IMR-90 (cell line): ENCODE measurements around the gene PITPNM3. TPM values are rescaled to one million over a fixed set of nuclear protein-coding genes. Genes with fewer than 3 reads are reported as not detected.

ENCODE experiments used
- ATAC-seq: fragments of 200-7000 bp; cut with Tn5 transposase; 2 replicates; pipeline ENCODE4 v1.9.1; 2020; ENCODE audit warnings: low read depth, mild to moderate bottlenecking, moderate library complexity
- BruUV-seq: library from RNA; stranded (reverse); fragments of 400-500 nt; replicated peaks from 2 replicates; lab custom pipeline; 2021; lab: Mats Ljungman, UMichigan
- CTCF ChIA-PET: fragments of 300-600 bp; formaldehyde crosslinking; extraction: SDS; loops from one replicate; lab custom pipeline; 2021; ENCODE audit warnings: antibody characterized with exemption; lab: Yijun Ruan, JAX
- POLR2A ChIA-PET: fragments of 300-600 bp; sonication (Branson Sonifier 250); formaldehyde crosslinking; loops from one replicate; lab custom pipeline; 2022; ENCODE audit warnings: antibody characterized with exemption; ENCODE audit not compliant: unreplicated experiment; lab: Charles Lee
- DNase-seq: peaks from one replicate; pipeline ENCODE4 v3.0.0; 2013
- H2AFZ ChIP-seq: replicated peaks from 2 replicates; pipeline ENCODE3; 2013; ENCODE audit warnings: low read length, mild to moderate bottlenecking; ENCODE audit not compliant: poor library complexity
- H2AK5ac ChIP-seq: 2 replicates; pipeline ENCODE4 v1.6.1; 2013; ENCODE audit warnings: low read depth, low read length, inconsistent platforms
- H2AK9ac ChIP-seq: replicated peaks from 2 replicates; pipeline ENCODE3; 2013; ENCODE audit warnings: mild to moderate bottlenecking, low read depth, low read length, moderate library complexity; ENCODE audit not compliant: poor library complexity
- H2BK120ac ChIP-seq: 2 replicates; pipeline ENCODE4 v1.6.1; 2013; ENCODE audit warnings: low read depth, low read length, inconsistent platforms
- H2BK15ac ChIP-seq: 3 replicates; pipeline ENCODE4 v1.6.1; 2013; ENCODE audit warnings: low read depth, low read length, inconsistent platforms
- H2BK20ac ChIP-seq: 2 replicates; pipeline ENCODE4 v1.6.1; 2013; ENCODE audit warnings: low read depth, mild to moderate bottlenecking, inconsistent platforms, low read length, moderate library complexity
- H2BK5ac ChIP-seq: 2 replicates; pipeline ENCODE4 v1.6.1; 2013; ENCODE audit warnings: mild to moderate bottlenecking, low read depth, low read length, inconsistent platforms; ENCODE audit not compliant: poor library complexity, severe bottlenecking
- H3K14ac ChIP-seq: replicated peaks from 2 replicates; pipeline ENCODE4 v1.6.1; 2013; ENCODE audit warnings: low read depth, low read length, inconsistent platforms
- H3K18ac ChIP-seq: 2 replicates; pipeline ENCODE4 v1.6.1; 2013; ENCODE audit warnings: low read depth, low read length, control low read depth
- H3K23ac ChIP-seq: 2 replicates; pipeline ENCODE4 v1.6.1; 2013; ENCODE audit warnings: low read depth, low read length, inconsistent platforms
- H3K27ac ChIP-seq: 2 replicates; pipeline ENCODE4 v1.5.1; 2013; ENCODE audit warnings: mild to moderate bottlenecking, control low read depth, low read length; ENCODE audit not compliant: insufficient read depth
- H3K27me3 ChIP-seq: 2 replicates; pipeline ENCODE4 v1.6.1; 2013; ENCODE audit warnings: low read length; ENCODE audit not compliant: control insufficient read depth, insufficient read depth
- H3K36me3 ChIP-seq: 2 replicates; pipeline ENCODE4 v1.6.1; 2013; ENCODE audit warnings: low read length, mixed read lengths; ENCODE audit not compliant: control insufficient read depth, insufficient read depth
- H3K4ac ChIP-seq: 2 replicates; pipeline ENCODE4 v1.6.1; 2013; ENCODE audit warnings: low read depth, low read length, inconsistent platforms
- H3K4me1 ChIP-seq: 2 replicates; pipeline ENCODE4 v1.6.1; 2013; ENCODE audit warnings: low read length, mixed read lengths; ENCODE audit not compliant: control insufficient read depth, insufficient read depth
- H3K4me2 ChIP-seq: 2 replicates; pipeline ENCODE4 v1.6.1; 2013; ENCODE audit warnings: low read depth, mild to moderate bottlenecking, control low read depth, low read length, moderate library complexity
- H3K4me3 ChIP-seq: 2 replicates; pipeline ENCODE4 v1.5.1; 2013; ENCODE audit warnings: low read depth, mild to moderate bottlenecking, control low read depth, low read length, moderate library complexity; ENCODE audit not compliant: insufficient read depth
- H3K56ac ChIP-seq: 2 replicates; pipeline ENCODE4 v1.6.1; 2013; ENCODE audit warnings: low read length, inconsistent platforms; ENCODE audit not compliant: insufficient read depth; ENCODE audit errors: extremely low read depth
- H3K79me1 ChIP-seq, 2 experiments: 2 replicates each; pipeline ENCODE4 v1.6.1; 2013; ENCODE audit warnings: low read length in 2 of 2, inconsistent platforms in 1 of 2, low read depth in 1 of 2
- H3K9ac ChIP-seq: 2 replicates; pipeline ENCODE4 v1.6.1; 2013; ENCODE audit warnings: low read depth, low read length, control low read depth
- H3K9me1 ChIP-seq: 2 replicates; pipeline ENCODE4 v1.6.1; 2013; ENCODE audit warnings: low read length, inconsistent platforms; ENCODE audit not compliant: insufficient read depth
- H3K9me3 ChIP-seq: 2 replicates; pipeline ENCODE4 v1.6.1; 2013; ENCODE audit warnings: low read length; ENCODE audit not compliant: control insufficient read depth, insufficient read depth
- H4K20me1 ChIP-seq: 2 replicates; pipeline ENCODE4 v1.6.1; 2013; ENCODE audit warnings: low read length, inconsistent platforms; ENCODE audit not compliant: insufficient read depth
- H4K5ac ChIP-seq: 2 replicates; pipeline ENCODE4 v1.6.1; 2013; ENCODE audit warnings: mild to moderate bottlenecking, low read depth, low read length, control low read depth
- H4K8ac ChIP-seq, 2 experiments: 2 replicates each; pipeline ENCODE4 v1.6.1; 2013; ENCODE audit warnings: low read depth in 2 of 2, low read length in 2 of 2, control low read depth in 1 of 2, inconsistent platforms in 1 of 2
- H4K91ac ChIP-seq: 2 replicates; pipeline ENCODE4 v1.6.1; 2013; ENCODE audit warnings: low read depth, low read length, inconsistent platforms; ENCODE audit not compliant: insufficient read depth
- CEBPB ChIP-seq: IDR thresholded peaks from 2 replicates; pipeline ENCODE4 v1.6.1; 2012; ENCODE audit warnings: low read depth, low read length, improper control_type of control experiment
- CHD1 ChIP-seq: IDR thresholded peaks from 2 replicates; pipeline ENCODE4 v1.6.1; 2012; ENCODE audit warnings: low read depth, low read length, improper control_type of control experiment
- CTCF ChIP-seq: conservative IDR thresholded peaks from 2 replicates; pipeline ENCODE4 v1.5.1; 2012; ENCODE audit warnings: mild to moderate bottlenecking, low read depth, low read length, improper control_type of control experiment
- ELK1 ChIP-seq: fragments of 150-350 bp; IDR thresholded peaks from 2 replicates; pipeline ENCODE4 v1.6.1; 2016; ENCODE audit warnings: low read depth, mild to moderate bottlenecking, low read length, moderate library complexity, borderline replicate concordance
- FOS ChIP-seq: fragments of 150-350 bp; IDR thresholded peaks from 2 replicates; pipeline ENCODE4 v1.6.1; 2016; ENCODE audit warnings: low read depth, low read length
- MAFK ChIP-seq: IDR thresholded peaks from 2 replicates; pipeline ENCODE4 v1.6.1; 2012; ENCODE audit warnings: low read depth, low read length, improper control_type of control experiment
- MAZ ChIP-seq: IDR thresholded peaks from 2 replicates; pipeline ENCODE4 v1.6.1; 2012; ENCODE audit warnings: low read depth, mild to moderate bottlenecking, low read length, improper control_type of control experiment, moderate library complexity, borderline replicate concordance
- MXI1 ChIP-seq: IDR thresholded peaks from 2 replicates; pipeline ENCODE4 v1.6.1; 2012; ENCODE audit warnings: low read depth, mild to moderate bottlenecking, low read length, moderate library complexity, borderline replicate concordance
- NFE2L2 ChIP-seq: fragments of 150-350 bp; IDR thresholded peaks from 2 replicates; pipeline ENCODE4 v1.6.1; 2016; ENCODE audit warnings: low read depth, mild to moderate bottlenecking, low read length
- POLR2A ChIP-seq: IDR thresholded peaks from 2 replicates; pipeline ENCODE4 v1.6.1; 2012; ENCODE audit warnings: mild to moderate bottlenecking, low read depth, low read length
- RAD21 ChIP-seq: IDR thresholded peaks from 2 replicates; pipeline ENCODE4 v1.6.1; 2012; ENCODE audit warnings: low read length, improper control_type of control experiment
- RCOR1 ChIP-seq: IDR thresholded peaks from 2 replicates; pipeline ENCODE4 v1.6.1; 2012; ENCODE audit warnings: mild to moderate bottlenecking, low read length, improper control_type of control experiment; ENCODE audit not compliant: insufficient replicate concordance
- RFX5 ChIP-seq: IDR thresholded peaks from 2 replicates; pipeline ENCODE4 v1.8.0; 2012; ENCODE audit warnings: low read depth, mild to moderate bottlenecking, low read length, moderate library complexity
- SMC3 ChIP-seq: fragments of 150-350 bp; IDR thresholded peaks from 2 replicates; pipeline ENCODE4 v1.6.1; 2016; ENCODE audit warnings: low read depth, mild to moderate bottlenecking, antibody characterized with exemption, low read length, moderate library complexity
- USF2 ChIP-seq: fragments of 150-350 bp; IDR thresholded peaks from 2 replicates; pipeline ENCODE4 v1.6.1; 2017; ENCODE audit warnings: mild to moderate bottlenecking, antibody characterized with exemption, low read length, low read depth
- WGBS, 2 experiments: methylation state at CpG; one replicate each; pipeline versions ENCODE4 v1.1.5 to v1.1.7; 2013; ENCODE audit warnings: missing lambda C conversion rate in 2 of 2; ENCODE audit not compliant: insufficient read length in 1 of 2; ENCODE audit errors: extremely low coverage in 2 of 2; 5-methylcytosine and 5-hydroxymethylcytosine counted together
- dilution Hi-C: fragments of 300-500 bp; cut with HindIII; formaldehyde crosslinking; loops from one replicate; pipeline ENCODE4 v1.14.3; 2018; ENCODE audit warnings: low sequenced_read_pairs; ENCODE audit not compliant: unreplicated experiment
- in situ Hi-C: fragments of 300-500 bp; cut with MboI; formaldehyde crosslinking; loops from 3 replicates; pipeline ENCODE4 v1.14.3; 2019; ENCODE audit warnings: low sequenced_read_pairs, inconsistent platforms, mixed read lengths
- intact Hi-C: fragments of 100-400 bp; cut with micrococcal nuclease; formaldehyde crosslinking; loops from 2 replicates; pipeline ENCODE4 v1.10.0; 2022
- polyA plus RNA-seq, 3 experiments: library from polyadenylated mRNA; depleted of rRNA; stranded (reverse); fragments of >200 nt; gene quantifications; 2 replicates each; pipeline ENCODE4 v1.2.3, GENCODE V29; 2012; ENCODE audit warnings: low replicate concordance in 1 of 3
- total RNA-seq: library from RNA; depleted of rRNA; stranded (reverse); fragments of >200 nt; gene quantifications from 2 replicates; pipeline ENCODE4 v1.2.3, GENCODE V29; 2012

Gene PITPNM3
- total and polyA plus RNA-seq, 2 of the 4 experiments (the other 2 are of a cell fraction), result 0.54 to 1.7 TPM

GRCh38 chr17:6428207-6428965 lies 128.0 kb downstream of the PITPNM3 start:
- no TSS peak for BruUV-seq
- H4K8ac ChIP-seq, result no peak overlapping the region
- no peak overlapping the region for H3K4me3 ChIP-seq
- 86% methylated on average over 11 of the region's 17 CpGs; no CpG with 5 or more reads in 1 of the 2 experiments for WGBS, 2 experiments
- intact Hi-C loops (no loop called here), dilution Hi-C loops (no loop called here), in situ Hi-C loops (loop anchor here (25.0 kb wide), 1 partner anchor 1191 kb away; the partner anchor contains the start of gene SCIMP)
- no peak overlapping the region for H4K91ac ChIP-seq
- H2BK15ac ChIP-seq, result no peak overlapping the region
- no peaks in the 10 kb centered on the region for H3K79me1 ChIP-seq
- no peak overlapping the region for H3K23ac ChIP-seq
- no peak for TF ChIP-seq CEBPB
- TF ChIP-seq RAD21, result no peak
- TF ChIP-seq NFE2L2, result no peak
- TF ChIP-seq ELK1, result no peak
- TF ChIP-seq USF2, result no peak
- TF ChIP-seq SMC3, result no peak
- TF ChIP-seq MXI1, result no peak
- no peak for TF ChIP-seq CHD1
- TF ChIP-seq POLR2A, result no peak
- TF ChIP-seq MAFK, result no peak
- TF ChIP-seq CTCF, result no peak
- no peak for TF ChIP-seq RFX5
- no peak for TF ChIP-seq RCOR1
- no peak for TF ChIP-seq FOS
- no peak for TF ChIP-seq MAZ
- peaks cover 5% of the 10 kb centered on the region for H3K27me3 ChIP-seq
- H3K56ac ChIP-seq, result no peak overlapping the region
- H2BK20ac ChIP-seq, result no peak overlapping the region
- peak overlapping the region; percentile 70 for H2AFZ ChIP-seq
- H3K9me3 ChIP-seq, result peaks cover 3% of the 10 kb centered on the region
- no peak overlapping the region for H3K14ac ChIP-seq
- H2AK9ac ChIP-seq, result peak overlapping the region; percentile 52
- H3K9me1 ChIP-seq, result no peaks in the 10 kb centered on the region
- H4K5ac ChIP-seq, result no peak overlapping the region
- no peaks in the 10 kb centered on the region for H3K36me3 ChIP-seq
- no peak overlapping the region for H3K4ac ChIP-seq
- ATAC-seq (no peak), DNase-seq (no peak)
- no peak overlapping the region for H3K27ac ChIP-seq
- POLR2A ChIA-PET, result no interaction called here
- no peak overlapping the region for H3K9ac ChIP-seq
- no peak overlapping the region for H2BK120ac ChIP-seq
- H3K4me1 ChIP-seq, result no peaks in the 10 kb centered on the region
- CTCF ChIA-PET, result interaction anchor here (0.7 kb wide), 1 partner anchor 695 kb away, joined by 3 read pairs; no protein-coding TSS in a partner anchor
- no peaks in the 10 kb centered on the region for H4K20me1 ChIP-seq
- H2BK5ac ChIP-seq, result no peak overlapping the region
- no peak overlapping the region for H2AK5ac ChIP-seq
- no peak overlapping the region for H3K4me2 ChIP-seq
- H3K18ac ChIP-seq, result no peak overlapping the region
